RPMI8226 (cell line): ENCODE data around the gene MPG.
"Not testable (repeated sequence)": the region's sequence is repeated elsewhere in the genome, so short reads cannot be mapped to it uniquely, and the experiment has no call there.

ENCODE experiments used
- DNase-seq: peaks from one replicate; pipeline ENCODE4 v3.0.0-alpha.2; 2015

MPG gene

DNA sequence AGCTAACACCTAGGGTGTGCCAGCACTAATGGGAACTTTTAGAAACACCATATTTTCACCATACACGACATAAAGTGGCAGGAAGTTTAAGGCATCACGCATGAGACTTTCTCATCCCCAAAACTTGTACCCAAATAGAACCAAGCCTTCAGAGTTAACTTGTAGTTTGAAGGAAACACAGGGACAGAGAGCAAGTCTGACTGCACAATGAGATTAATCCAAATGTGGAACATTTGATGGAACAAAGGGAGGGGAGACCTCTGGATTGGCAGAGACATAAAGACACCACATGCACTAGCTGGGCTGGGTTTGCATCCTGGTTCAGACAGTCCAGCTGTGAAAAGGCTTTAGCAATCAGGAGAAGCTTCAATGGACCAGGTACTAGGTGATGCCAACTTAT, 36.3 kb downstream of the MPG start:
- DNase-seq = no peak

DNA sequence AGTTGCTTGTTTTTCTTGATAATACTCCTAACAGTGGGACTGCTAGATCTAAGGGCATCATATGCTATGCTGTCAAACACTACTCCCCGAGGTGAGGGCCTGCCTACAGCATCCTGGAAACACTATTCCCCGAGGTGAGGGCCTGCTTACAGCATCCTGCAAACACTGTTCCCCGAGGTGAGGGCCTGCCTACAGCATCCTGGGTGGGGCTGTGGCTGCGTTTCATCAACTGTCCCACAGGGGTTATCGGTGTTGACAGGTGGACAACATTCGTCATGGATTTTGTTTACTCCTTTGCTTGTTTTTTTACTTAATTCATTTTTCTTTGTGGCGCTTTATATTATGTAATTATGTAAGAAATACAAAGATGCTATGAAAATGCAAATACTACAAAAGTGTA, 38.0 kb downstream of the MPG start:
- DNase-seq = no peak

DNA sequence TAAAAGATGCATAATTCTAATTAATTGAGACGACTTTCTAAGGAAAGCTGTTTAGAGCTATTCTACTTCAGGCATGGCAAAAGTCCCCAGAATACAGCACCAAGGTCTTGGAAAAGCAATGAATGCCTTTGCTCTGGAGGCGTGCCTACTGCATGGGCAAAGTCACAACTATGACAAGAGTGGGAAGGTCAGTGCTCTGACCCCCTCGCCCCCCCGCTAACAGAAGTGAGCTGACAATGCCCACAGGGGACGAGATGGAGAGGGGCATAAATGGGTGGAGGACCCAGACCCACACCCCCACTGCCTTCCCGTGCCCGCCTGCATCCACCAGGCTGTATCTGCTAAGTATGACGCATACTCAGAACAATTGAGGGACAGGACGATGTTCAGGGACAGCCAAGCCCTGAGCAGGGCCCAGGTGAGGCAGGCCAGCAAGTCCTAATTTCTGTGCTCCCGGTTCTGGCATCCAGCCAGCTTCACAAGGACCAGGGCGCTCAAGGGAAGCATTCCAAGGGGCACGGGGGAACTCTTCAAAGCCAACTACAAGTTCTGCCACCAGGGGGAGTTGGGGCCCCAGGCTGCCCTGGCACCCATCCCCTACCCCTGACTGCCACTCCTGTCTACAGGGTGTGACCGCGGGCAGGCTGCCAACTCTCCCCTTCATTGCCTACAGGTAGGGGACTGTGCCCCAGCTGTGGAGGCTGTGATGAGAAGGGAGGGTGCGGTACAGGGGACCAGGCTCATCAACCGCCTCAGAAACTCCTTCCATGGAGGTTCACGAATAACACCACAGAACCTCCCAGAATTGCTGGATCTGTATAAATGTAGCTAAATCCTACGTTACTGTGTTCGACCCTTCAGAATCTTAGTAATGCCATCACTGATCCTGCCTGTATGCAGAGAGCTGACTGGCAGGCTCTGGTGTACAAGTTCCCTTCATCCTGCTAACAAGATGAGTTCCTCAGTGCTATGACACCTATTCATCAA, 39.6 kb downstream of the MPG start:
- peak; percentile 88 for DNase-seq

DNA sequence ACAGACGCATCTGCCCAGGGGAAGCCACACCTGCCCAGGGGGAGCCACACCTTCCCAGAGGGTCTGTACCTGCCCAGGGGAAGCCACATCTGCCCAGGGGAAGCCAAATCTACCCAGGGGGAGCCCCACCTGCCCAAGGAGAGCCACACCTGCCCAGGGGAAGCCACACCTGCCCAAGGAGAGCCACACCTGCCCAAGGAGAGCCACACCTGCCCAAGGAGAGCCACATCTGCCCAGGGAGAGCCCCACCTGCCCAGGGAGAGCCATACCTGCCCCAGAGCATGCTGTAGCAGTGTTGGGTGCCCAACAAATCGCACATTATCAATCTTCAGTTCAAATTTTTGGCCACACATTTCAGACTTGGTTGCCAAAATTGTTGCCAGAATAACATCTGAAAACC, 40.8 kb downstream of the MPG start:
- no peak for DNase-seq

DNA sequence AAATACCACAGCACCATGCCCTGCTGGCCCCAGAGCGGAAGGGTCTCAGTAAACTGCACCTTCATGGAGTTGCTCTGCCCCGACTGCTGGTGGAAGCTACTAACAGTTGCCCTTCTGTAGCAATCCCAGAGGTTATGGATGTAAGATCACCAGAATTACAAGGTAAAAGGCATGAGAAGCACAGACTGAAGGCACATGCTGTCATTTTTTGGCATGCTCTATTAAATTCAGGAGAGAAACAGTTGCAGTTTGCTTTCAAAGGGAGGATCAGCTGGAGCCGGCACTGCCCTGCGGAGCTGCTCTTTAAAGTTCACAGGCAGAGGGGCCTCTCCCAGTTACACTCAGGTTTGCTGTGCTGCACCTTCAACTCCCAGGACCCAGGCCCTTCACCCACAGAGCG, 41.3 kb downstream of the MPG start:
- DNase-seq = no peak

DNA sequence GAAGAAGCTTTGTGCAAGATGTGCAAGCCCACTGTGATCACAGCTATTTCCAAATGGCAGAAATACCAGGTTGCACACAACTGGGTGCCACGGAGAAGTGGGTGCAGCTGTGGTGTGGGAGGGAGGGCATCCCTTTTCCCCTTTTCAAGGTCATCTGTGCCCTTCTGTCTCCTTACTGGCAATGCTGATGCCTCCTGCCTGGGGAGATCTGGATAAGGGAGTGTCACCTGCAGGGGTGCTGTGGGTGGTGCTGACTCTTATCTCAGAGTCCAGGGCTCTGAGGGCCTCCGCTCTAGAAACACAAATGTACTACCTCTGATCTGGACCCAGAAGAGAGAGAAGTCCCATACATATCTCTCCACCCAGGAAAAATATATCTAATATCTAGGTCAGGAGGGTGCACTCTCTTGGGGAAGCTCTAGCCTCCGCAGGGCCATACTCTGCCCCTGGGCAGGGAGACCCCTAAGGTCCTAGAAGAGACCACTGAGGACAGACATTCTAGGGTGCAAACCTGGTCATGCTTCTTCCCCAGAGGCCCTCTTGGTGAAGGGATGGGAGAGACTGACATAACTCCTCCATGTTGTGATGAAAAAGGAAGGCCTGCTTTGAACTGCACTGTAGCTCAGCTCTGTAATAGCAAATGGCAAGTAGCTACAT, 41.9 kb downstream of the MPG start:
- DNase-seq = no peak

DNA sequence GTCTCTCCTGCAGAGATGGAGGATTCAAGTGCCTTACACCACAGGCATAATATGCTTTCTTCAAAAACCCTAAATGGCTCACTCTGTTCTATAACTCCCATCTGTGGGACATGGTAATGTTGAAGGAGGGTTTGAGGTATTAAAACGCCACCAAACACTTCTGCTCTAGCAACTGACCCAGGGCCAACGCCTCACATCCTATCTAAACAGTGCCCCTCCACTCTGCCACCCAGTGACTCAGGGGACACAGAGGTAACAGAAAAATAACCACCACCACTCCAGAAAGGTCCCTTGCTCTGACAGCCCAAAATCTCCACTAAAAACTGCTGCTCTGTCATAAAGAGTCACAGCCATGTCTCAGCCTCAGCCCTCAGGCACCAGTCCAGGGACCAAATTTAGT, 42.7 kb downstream of the MPG start:
- DNase-seq = no peak

DNA sequence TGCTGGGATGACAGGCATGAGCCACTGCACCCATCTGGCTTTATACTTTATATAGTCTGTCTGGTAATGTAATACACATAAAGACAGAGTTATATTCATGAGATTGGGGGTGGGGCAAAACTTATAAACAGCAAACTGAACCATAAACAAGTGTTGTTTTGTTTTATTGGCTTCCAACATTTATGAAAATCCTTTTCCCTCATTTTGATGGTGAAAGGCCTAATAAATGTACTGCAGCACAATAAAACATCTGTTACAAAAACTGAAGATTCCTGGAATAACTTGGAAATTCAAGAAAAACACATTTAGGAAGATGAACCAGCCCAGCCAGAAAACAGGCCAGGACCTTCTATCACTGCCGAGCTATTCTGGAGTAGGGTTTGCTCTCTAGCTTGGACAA, 44.3 kb downstream of the MPG start:
- DNase-seq = no peak

DNA sequence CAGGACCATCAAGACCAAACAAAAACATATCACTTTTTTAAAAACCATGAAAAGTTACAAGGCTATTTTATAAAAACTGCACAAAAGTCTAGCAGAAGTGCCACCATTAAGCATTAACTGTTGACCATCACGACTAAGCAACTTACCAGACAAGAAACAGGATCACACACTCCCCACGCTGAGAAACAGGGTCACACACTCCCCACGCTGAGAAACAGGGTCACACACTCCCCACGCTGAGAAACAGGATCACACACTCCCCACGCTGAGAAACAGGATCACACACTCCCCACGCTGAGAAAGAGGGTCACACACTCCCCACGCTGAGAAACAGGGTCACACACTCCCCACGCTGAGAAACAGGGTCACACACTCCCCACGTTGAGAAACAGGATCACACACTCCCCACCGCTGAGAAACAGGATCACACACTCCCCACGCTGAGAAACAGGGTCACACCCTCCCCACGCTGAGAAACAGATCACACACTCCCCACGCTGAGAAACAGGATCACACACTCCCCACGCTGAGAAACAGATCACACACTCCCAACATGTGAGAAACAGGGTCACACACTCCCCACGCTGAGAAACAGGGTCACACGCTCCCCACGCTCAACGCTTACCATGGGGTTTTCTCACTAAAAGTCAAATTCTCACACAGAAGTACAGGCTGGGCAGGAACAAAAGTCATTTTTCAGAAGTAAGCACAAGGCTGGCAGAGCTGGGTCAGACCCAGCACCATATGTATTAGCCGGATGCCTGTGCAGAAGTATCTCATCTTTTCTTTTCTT, 45.7 kb downstream of the MPG start:
- not testable (repeated sequence) for DNase-seq

DNA sequence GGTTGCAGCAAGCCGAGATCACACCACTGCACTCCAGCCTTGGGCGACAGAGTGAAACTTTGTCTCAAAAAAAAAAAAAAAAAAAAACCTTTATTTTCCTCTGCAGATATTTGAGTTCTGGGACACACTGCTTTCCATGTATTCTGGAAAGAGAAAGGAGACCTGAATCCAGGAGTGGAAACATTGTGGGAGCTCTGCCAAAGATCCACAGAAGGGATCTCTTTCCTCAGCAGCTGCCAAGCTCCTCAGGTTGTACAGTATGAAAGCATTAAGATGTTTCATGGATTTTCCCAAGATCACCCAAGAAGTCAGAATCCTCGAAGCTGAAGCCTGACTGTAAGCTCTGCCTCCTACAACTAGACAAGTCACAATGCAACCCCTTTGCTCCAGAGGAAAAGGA, 47.0 kb downstream of the MPG start:
- DNase-seq = no peak

DNA sequence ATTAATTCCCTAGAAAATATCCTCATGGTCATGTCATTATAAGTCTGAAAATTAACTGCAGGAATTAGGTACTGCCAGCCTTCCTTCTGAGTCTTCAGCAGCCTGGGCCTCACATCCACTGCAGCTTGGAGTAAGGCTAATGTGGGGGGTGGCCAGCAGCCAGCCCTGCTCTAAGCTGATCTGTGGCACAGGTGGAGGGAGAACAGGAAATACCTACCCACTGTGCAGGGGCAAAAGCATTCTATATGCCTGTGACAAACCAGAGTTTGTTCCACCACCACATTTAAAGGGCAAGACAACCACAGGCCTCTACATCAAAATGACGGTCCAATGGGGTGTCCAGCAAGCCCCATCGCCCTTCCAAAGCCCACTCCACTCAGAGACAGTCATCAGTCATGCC, 51.0 kb downstream of the MPG start:
- DNase-seq = no peak

DNA sequence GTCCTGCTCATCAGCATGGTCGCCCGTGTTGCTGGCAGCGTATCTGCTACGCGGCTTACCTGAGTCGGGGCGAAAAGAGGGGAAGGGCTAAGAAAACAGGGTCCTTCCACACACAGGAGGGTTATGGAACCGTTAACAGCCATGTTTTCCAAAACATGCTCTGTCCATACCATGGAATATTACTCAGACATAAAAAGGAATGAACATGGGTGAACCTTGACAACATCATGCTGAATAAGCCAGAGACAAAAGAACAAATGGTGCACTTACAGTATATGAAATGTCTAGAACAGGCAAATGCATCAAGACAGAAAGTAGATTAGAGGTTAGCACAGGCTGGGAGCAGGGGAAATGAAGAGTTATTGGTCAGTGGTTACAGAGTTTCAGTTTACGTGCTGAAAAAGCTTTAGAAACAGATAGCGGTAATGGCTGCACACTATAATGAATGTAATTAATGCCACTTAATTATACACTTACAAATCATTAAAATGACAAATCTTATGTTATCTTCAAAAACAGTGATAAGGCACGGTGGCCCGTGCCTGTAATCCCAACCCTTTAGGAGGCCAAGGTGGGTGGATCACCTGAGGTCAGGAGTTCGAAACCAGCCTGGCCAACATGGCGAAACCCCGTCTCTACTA, 52.6 kb downstream of the MPG start:
- no peak for DNase-seq

DNA sequence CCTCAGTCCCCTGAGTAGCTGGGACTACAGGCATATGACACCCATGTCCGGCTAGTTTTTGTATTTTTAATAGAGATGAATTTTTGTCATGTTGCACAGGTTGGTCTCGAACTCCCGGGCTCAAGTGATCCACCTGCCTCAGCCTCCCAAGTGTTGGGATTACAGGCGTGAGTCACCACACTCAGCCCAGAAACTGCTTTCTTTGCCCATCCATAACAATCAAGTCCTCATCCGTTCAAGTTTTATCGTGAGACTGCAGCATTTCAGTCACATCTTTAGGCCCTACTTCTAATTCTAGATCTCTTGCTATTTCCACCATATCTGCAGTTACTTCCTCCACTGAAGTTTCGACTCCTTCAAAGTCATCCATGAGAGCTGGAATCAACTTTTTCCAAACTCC, 54.1 kb downstream of the MPG start:
- DNase-seq = no peak

DNA sequence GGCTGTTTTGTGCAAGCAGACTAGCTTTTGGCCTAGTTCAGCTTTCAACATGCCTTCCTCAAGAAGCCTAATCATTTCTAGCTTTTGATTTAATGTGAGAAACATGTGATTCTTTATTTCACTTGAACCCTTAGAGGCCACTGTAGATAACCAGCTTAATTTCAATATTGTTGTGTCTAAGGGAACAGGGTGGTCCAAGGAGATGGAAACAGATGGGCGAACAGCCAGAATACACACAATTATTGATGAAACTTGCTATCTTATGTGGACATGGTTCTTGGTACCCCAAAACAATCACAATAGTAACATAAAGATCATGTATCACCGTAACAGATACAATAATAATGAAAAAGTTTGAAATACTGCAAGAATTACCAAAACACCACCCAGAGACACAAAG, 55.7 kb downstream of the MPG start:
- DNase-seq = no peak
